Dedifferentiated amniotic fluid mesenchymal stem cell (primary cell): ENCODE measurements around the gene CXorf58.
"Not testable (repeated sequence)": the region's sequence is repeated elsewhere in the genome, so short reads cannot be mapped to it uniquely, and the experiment has no call there.

Source experiments
- DNase-seq: peaks from one replicate; pipeline ENCODE4 v3.0.0-alpha.2; 2016; ENCODE audit errors: extremely low spot score

The CXorf58 gene

GRCh38 chrX:23952984-23953907 is 45.4 kb downstream of the CXorf58 start:
- DNase-seq, result no peak

GRCh38 chrX:23953908-23954269 is 46.1 kb downstream of the CXorf58 start:
- no peak for DNase-seq

- DNase-seq, result no peak
Observed at GRCh38 chrX:23954396-23954795, 46.6 kb downstream of the CXorf58 start.

GRCh38 chrX:23959781-23960180 is 52.0 kb downstream of the CXorf58 start:
- no peak for DNase-seq

GRCh38 chrX:23964191-23964590 is 56.4 kb downstream of the CXorf58 start:
- DNase-seq, result no peak

GRCh38 chrX:23965630-23966029 is 57.8 kb downstream of the CXorf58 start:
- DNase-seq, result not testable (repeated sequence)

GRCh38 chrX:23978491-23978890 is 70.7 kb downstream of the CXorf58 start:
- DNase-seq, result no peak

GRCh38 chrX:23980011-23980441 is 72.2 kb downstream of the CXorf58 start:
- no peak for DNase-seq

- DNase-seq, result no peak
Observed at GRCh38 chrX:23981222-23981621, 73.4 kb downstream of the CXorf58 start.

- DNase-seq, result no peak
Observed at GRCh38 chrX:23981711-23982110, 73.9 kb downstream of the CXorf58 start.

GRCh38 chrX:23982891-23983290 is 75.1 kb downstream of the CXorf58 start:
- DNase-seq, result no peak
